Cardiac muscle cell (in vitro differentiated cells and primary cell): Measurements from ENCODE around the gene ASMT. TPM values are rescaled to one million over a fixed set of nuclear protein-coding genes. Genes with fewer than 3 reads are reported as not detected.

ENCODE experiments used
- DNase-seq, 2 donors: peaks; one replicate each; pipeline versions ENCODE4 v3.0.0 to v3.0.0-alpha.2; 2010 to 2017; ENCODE audit warnings: low read depth in 1 of 2, low spot score in 1 of 2
- H3K27ac ChIP-seq: fragments of 200-600 bp; sonication (generic); 2 replicates; pipeline ENCODE4 v1.5.1; 2016
- H3K27me3 ChIP-seq: fragments of 200-600 bp; sonication (generic); 2 replicates; pipeline ENCODE4 v1.6.0; 2016; ENCODE audit warnings: control low read depth
- H3K36me3 ChIP-seq: fragments of 200-600 bp; sonication (generic); 2 replicates; pipeline ENCODE4 v1.5.1; 2016; ENCODE audit warnings: control low read depth
- H3K4me1 ChIP-seq: fragments of 200-600 bp; sonication (generic); 2 replicates; pipeline ENCODE4 v1.8.1; 2017; ENCODE audit warnings: low read depth, mild to moderate bottlenecking, mixed run types
- H3K4me3 ChIP-seq: fragments of 200-600 bp; sonication (generic); 2 replicates; pipeline ENCODE4 v1.5.1; 2016; ENCODE audit warnings: mild to moderate bottlenecking
- H3K9me3 ChIP-seq: fragments of 200-600 bp; sonication (generic); 2 replicates; pipeline ENCODE4 v1.5.1; 2017; ENCODE audit warnings: low read depth, mild to moderate bottlenecking, control low read depth
- polyA plus RNA-seq: library from polyadenylated mRNA; unstranded; fragments of >200 nt; fragmentation: Nextera tagmentation; extraction: Ambion mirVana; gene quantifications from 2 replicates; pipeline ENCODE4 v1.2.1, GENCODE V29; 2016
- total RNA-seq: library from RNA; depleted of rRNA; stranded (reverse); fragments of >200 nt; gene quantifications from 2 replicates; pipeline ENCODE4 v1.2.3, GENCODE V29; 2016
- TF ChIP-seq, protein P1 (sequence below): IDR thresholded peaks from 2 replicates; pipeline ENCODE4 v1.5.1; 2012; ENCODE audit warnings: low read depth, mild to moderate bottlenecking, low read length

Gene ASMT
- total and polyA plus RNA-seq, 2 experiments from 2014 or later, result not detected

DNA sequence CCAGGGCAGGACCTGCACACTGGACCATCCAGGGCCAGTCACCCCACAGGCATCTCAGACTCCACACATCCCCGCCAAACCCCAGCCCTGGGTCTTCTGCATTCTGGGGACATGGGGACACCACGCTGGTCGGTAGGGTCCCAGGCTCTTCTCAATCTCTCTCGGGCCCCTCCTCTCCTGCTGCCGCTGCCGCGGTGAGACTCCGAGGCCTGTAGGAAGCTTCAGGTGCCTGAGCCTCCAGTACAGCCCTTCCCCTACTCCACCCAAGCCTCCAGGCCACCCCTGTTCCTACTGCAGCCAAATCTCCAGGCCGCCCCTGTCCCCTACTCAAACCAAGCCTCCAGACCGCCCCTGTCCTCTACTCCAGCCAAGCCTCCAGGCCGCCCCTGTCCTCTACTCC lies 5.5 kb upstream of the ASMT start:
- Histone ChIP-seq H3K4me3 (no peak overlapping the region), H3K27ac (no peak overlapping the region), H3K27me3 (no peaks in the 10 kb centered on the region), H3K4me1 (no peaks in the 10 kb centered on the region), H3K9me3 (no peaks in the 10 kb centered on the region), H3K36me3 (no peaks in the 10 kb centered on the region)
- no peak for DNase-seq
- TF ChIP-seq, protein P1, sequence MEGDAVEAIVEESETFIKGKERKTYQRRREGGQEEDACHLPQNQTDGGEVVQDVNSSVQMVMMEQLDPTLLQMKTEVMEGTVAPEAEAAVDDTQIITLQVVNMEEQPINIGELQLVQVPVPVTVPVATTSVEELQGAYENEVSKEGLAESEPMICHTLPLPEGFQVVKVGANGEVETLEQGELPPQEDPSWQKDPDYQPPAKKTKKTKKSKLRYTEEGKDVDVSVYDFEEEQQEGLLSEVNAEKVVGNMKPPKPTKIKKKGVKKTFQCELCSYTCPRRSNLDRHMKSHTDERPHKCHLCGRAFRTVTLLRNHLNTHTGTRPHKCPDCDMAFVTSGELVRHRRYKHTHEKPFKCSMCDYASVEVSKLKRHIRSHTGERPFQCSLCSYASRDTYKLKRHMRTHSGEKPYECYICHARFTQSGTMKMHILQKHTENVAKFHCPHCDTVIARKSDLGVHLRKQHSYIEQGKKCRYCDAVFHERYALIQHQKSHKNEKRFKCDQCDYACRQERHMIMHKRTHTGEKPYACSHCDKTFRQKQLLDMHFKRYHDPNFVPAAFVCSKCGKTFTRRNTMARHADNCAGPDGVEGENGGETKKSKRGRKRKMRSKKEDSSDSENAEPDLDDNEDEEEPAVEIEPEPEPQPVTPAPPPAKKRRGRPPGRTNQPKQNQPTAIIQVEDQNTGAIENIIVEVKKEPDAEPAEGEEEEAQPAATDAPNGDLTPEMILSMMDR, result no peak

DNA sequence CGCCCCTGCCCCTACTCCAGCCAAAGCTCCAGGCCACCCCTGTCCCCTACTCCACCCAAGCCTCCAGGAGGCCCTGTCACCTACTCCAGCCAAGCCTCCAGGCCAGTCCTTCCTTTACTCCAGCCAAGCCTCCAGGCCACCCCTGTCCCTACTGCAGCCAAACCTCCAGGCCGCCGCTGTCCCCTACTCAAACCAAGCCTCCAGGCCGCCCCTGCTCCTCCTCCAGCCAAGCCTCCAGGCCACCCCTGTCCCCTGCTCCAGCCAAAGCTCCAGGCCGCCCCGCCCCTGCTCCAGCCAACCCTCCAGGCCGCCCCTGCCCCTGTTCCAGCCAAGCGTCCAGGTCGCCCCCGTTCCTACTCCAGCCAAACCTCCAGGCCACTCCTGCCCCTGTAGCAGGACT lies 5.1 kb upstream of the ASMT start:
- DNase-seq, result no peak
- Histone ChIP-seq H3K9me3 (no peaks in the 10 kb centered on the region), H3K27me3 (no peaks in the 10 kb centered on the region), H3K36me3 (no peaks in the 10 kb centered on the region), H3K4me1 (no peaks in the 10 kb centered on the region), H3K27ac (no peak overlapping the region), H3K4me3 (no peak overlapping the region)
- TF ChIP-seq, protein P1, result no peak

DNA sequence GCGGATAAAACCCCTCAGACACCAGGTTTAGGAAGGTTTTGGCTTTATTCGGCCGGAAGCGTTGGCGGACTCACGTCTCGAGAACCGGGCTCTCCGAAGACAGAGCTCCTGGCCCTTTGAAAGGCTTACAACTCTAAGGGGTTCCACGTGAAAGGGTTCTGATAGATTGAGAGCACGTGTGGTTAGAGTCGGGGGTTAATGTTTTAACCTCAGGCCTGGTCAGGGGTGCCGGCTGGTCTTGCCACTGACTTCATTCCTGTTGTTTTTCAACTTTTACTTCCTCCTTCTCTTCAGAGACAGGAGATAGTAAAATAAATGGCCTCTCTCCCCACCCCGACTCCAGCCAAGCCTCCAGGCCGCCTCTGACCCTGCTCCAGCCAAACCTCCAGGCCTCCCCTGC lies 4.7 kb upstream of the ASMT start:
- no peak overlapping the region for H3K27ac ChIP-seq

DNA sequence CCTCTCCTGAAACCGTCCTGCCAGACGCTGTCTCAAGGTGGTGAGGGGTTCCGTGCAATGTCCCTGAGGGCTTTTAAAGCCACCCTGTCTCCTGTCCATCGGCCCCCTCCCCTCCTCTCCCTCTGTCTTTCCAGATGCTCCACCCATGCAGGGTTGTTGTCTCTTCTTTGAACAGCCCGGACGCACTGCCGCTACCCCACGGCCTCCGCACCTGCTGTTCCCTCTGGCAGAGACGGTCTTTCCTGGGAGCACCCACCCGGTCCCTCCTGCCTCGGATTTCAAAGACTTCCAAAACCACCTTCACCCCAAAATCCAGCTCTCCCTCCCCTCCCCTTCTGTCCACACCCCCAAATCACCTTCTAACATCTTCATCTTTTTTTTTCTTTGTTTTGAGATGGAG lies 4.1 kb upstream of the ASMT start:
- TF ChIP-seq, protein P1, result no peak
- no peaks in the 10 kb centered on the region for H3K27me3 ChIP-seq
- H3K9me3 ChIP-seq, result no peaks in the 10 kb centered on the region
- no peaks in the 10 kb centered on the region for H3K4me1 ChIP-seq
- no peaks in the 10 kb centered on the region for H3K36me3 ChIP-seq
- no peak overlapping the region for H3K4me3 ChIP-seq
- no peak overlapping the region for H3K27ac ChIP-seq
- DNase-seq, result no peak

More for the DNA sequence above, 4.7 kb upstream of the ASMT start:
- H3K9me3 ChIP-seq, result no peaks in the 10 kb centered on the region
- no peaks in the 10 kb centered on the region for H3K4me1 ChIP-seq
- no peak overlapping the region for H3K4me3 ChIP-seq
- H3K36me3 ChIP-seq, result no peaks in the 10 kb centered on the region
- DNase-seq, result no peak
- TF ChIP-seq, protein P1, result no peak
- no peaks in the 10 kb centered on the region for H3K27me3 ChIP-seq

DNA sequence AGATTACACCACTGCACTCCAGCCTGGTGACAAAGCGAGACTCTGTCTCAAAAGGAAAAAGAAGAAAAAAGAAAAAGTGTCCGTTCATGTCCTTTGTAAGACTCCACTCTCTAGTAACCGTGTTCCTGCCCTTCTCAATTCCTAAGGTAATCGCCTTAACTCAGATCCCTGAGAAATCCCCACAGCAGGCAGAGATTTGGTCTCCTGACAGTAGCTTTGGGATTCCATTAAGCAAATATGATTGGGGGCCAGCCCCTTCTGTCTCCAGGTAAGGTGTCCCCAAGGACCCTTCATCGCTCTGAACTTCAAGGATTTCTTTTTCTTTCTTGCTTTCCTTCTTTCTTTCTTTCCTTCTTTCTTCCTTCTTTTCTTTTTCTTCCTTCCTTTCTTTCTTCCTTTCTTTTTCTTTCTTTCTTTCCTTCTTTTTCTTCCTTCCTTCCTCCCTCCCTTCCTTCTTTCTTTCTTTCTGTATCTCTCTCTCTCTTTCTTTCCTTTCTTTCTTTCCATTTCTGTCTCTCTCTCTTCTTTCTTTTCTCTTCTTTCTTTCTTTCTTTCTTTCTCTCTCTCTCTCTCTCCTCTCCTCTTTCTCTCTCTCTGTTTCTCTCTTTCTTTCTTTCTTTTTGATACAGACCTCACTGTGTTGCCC lies 2.1 kb upstream of the ASMT start:
- TF ChIP-seq, protein P1, result no peak
- no peaks in the 10 kb centered on the region for H3K36me3 ChIP-seq
- DNase-seq, result no peak

More for the DNA sequence above, 2.1 kb upstream of the ASMT start:
- Histone ChIP-seq H3K27me3 (no peaks in the 10 kb centered on the region), H3K4me3 (no peak overlapping the region), H3K9me3 (no peaks in the 10 kb centered on the region), H3K27ac (no peak overlapping the region), H3K4me1 (no peaks in the 10 kb centered on the region)
